HEK293 (cell line): ENCODE measurements around the gene AQP5.

ENCODE experiments used
- CTCF ChIA-PET: fragments of 350-600 bp; formaldehyde crosslinking; extraction: SDS; loops from one replicate; lab custom pipeline; 2021; ENCODE audit warnings: antibody characterized with exemption; lab: Yijun Ruan, JAX
- POLR2A ChIA-PET: fragments of 300-600 bp; formaldehyde crosslinking; extraction: SDS; loops from one replicate; lab custom pipeline; 2020; ENCODE audit warnings: antibody characterized with exemption, inconsistent platforms; lab: Yijun Ruan, JAX
- H3K27ac ChIP-seq: fragments of 200-500 bp; sonication (Bioruptor generic); 2 replicates; pipeline ENCODE4 v1.5.1; 2014; ENCODE audit warnings: low read depth, low read length, control low read depth, inconsistent platforms; ENCODE audit errors: extremely low read depth
- H3K36me3 ChIP-seq, 2 experiments: fragments of 200-500 bp in 1 of 2; sonication (Bioruptor generic) in 1 of 2; 1 replicate in 1 of 2; 2 replicates in 1 of 2; pipeline ENCODE4 v1.5.1; 2014 to 2017; ENCODE audit warnings: inconsistent platforms in 2 of 2, low read length in 2 of 2; ENCODE audit not compliant: control insufficient read depth in 2 of 2, insufficient read depth in 1 of 2
- H3K4me1 ChIP-seq: fragments of 200-500 bp; sonication (Bioruptor generic); 2 replicates; pipeline ENCODE4 v1.5.1; 2014; ENCODE audit warnings: mild to moderate bottlenecking, low read length, inconsistent platforms; ENCODE audit not compliant: control insufficient read depth, insufficient read depth
- H3K4me3 ChIP-seq: 2 replicates; pipeline ENCODE4 v1.5.1; 2011; ENCODE audit warnings: low read depth, mild to moderate bottlenecking, control low read depth, low read length, moderate library complexity
- H3K9me3 ChIP-seq: fragments of 200-500 bp; sonication (Bioruptor generic); 2 replicates; pipeline ENCODE4 v1.5.1; 2014; ENCODE audit warnings: low read depth, low read length, inconsistent platforms; ENCODE audit not compliant: control insufficient read depth, insufficient read depth
- KLF17 ChIP-seq: fragments of 450-650 bp; formaldehyde crosslinking; IDR thresholded peaks from 2 replicates; pipeline ENCODE4 v1.5.1; 2016; ENCODE audit warnings: missing biosample characterization, missing genetic modification characterization
- KLF9 ChIP-seq: fragments of 450-650 bp; formaldehyde crosslinking; IDR thresholded peaks from 2 replicates; pipeline ENCODE4 v1.5.1; 2016; ENCODE audit warnings: missing biosample characterization, missing genetic modification characterization, low read depth
- PRDM10 ChIP-seq: fragments of 450-650 bp; formaldehyde crosslinking; IDR thresholded peaks from 2 replicates; pipeline ENCODE4 v1.5.1; 2016; ENCODE audit warnings: missing biosample characterization, missing genetic modification characterization
- PRDM6 ChIP-seq: fragments of 450-650 bp; formaldehyde crosslinking; IDR thresholded peaks from 2 replicates; pipeline ENCODE4 v1.5.1; 2017; ENCODE audit warnings: missing biosample characterization, missing genetic modification characterization
- ZBTB11 ChIP-seq: fragments of 450-650 bp; formaldehyde crosslinking; conservative IDR thresholded peaks from 2 replicates; pipeline ENCODE4 v1.5.1; 2016; ENCODE audit warnings: low read depth, missing biosample characterization, missing genetic modification characterization
- ZNF202 ChIP-seq: fragments of 450-650 bp; formaldehyde crosslinking; IDR thresholded peaks from 2 replicates; pipeline ENCODE4 v1.5.1; 2016; ENCODE audit warnings: missing biosample characterization, missing genetic modification characterization, borderline replicate concordance
- ZNF311 ChIP-seq: fragments of 450-650 bp; formaldehyde crosslinking; IDR thresholded peaks from 2 replicates; pipeline ENCODE4 v1.5.1; 2017; ENCODE audit warnings: missing biosample characterization, missing genetic modification characterization, borderline replicate concordance
- ZNF350 ChIP-seq: fragments of 450-650 bp; formaldehyde crosslinking; IDR thresholded peaks from 2 replicates; pipeline ENCODE4 v1.5.0; 2017; ENCODE audit warnings: missing biosample characterization, mild to moderate bottlenecking, missing genetic modification characterization
- ZNF366 ChIP-seq: fragments of 450-650 bp; formaldehyde crosslinking; conservative IDR thresholded peaks from 2 replicates; pipeline ENCODE4 v1.5.1; 2016; ENCODE audit warnings: missing biosample characterization, missing genetic modification characterization
- ZNF473 ChIP-seq: fragments of 450-650 bp; formaldehyde crosslinking; IDR thresholded peaks from 2 replicates; pipeline ENCODE4 v1.5.1; 2017; ENCODE audit warnings: missing biosample characterization, missing genetic modification characterization
- ZNF501 ChIP-seq: fragments of 450-650 bp; formaldehyde crosslinking; IDR thresholded peaks from 2 replicates; pipeline ENCODE4 v1.5.1; 2016; ENCODE audit warnings: missing biosample characterization, missing genetic modification characterization
- ZNF585B ChIP-seq: fragments of 450-650 bp; formaldehyde crosslinking; IDR thresholded peaks from 2 replicates; pipeline ENCODE4 v1.5.1; 2016; ENCODE audit warnings: missing biosample characterization, missing genetic modification characterization
- ZNF600 ChIP-seq: fragments of 450-650 bp; formaldehyde crosslinking; IDR thresholded peaks from 2 replicates; pipeline ENCODE4 v1.5.1; 2016; ENCODE audit warnings: missing biosample characterization, missing genetic modification characterization
- ZNF776 ChIP-seq: fragments of 450-650 bp; formaldehyde crosslinking; IDR thresholded peaks from 2 replicates; pipeline ENCODE4 v1.5.0; 2017; ENCODE audit warnings: missing biosample characterization, missing genetic modification characterization, borderline replicate concordance

The AQP5 gene

GRCh38 chr12:50013361-50014147 is 51.9 kb downstream of the AQP5 start:
- Histone ChIP-seq H3K9me3 (no peaks in the 10 kb centered on the region), H3K36me3 (peaks cover 49 to 62% of the 10 kb centered on the region in 2 experiments), H3K27ac (no peak overlapping the region), H3K4me3 (no peak overlapping the region), H3K4me1 (peaks cover 9% of the 10 kb centered on the region)
- ChIA-PET CTCF (interaction anchor here (0.5 to 5.6 kb wide), 5 partner anchors 24 to 61 kb away, joined by 3 to 23 read pairs (median 4); no protein-coding TSS in a partner anchor), POLR2A (no interaction called here)
- TF ChIP-seq PRDM6 (no peak), KLF17 (tag by site-specific recombination) (no peak), ZNF350 (tag by site-specific recombination) (no peak), KLF9 (tag by site-specific recombination) (0 out of 2 replicates have a peak, but pooled peaks have one; percentile 30), ZNF600 (tag by site-specific recombination) (peak; percentile 60), ZNF366 (0 out of 2 replicates have a peak, but pooled peaks have one; percentile 21)

GRCh38 chr12:50014342-50014741 is 52.7 kb downstream of the AQP5 start:
- TF ChIP-seq ZNF776 (tag by site-specific recombination), result no peak
- no peak for TF ChIP-seq ZBTB11
- TF ChIP-seq ZNF202 (tag by site-specific recombination), result no peak
- no peak for TF ChIP-seq ZNF473
- no peak for TF ChIP-seq ZNF585B (tag by site-specific recombination)
- TF ChIP-seq PRDM10 (tag by site-specific recombination), result no peak
- no peak for TF ChIP-seq ZNF311 (tag by site-specific recombination)
- no peak for TF ChIP-seq ZNF501 (tag by site-specific recombination)
- Histone ChIP-seq H3K4me1 (peaks cover 12% of the 10 kb centered on the region), H3K27ac (peak overlapping the region; percentile 1; the same call in 1 of the 2 replicates), H3K9me3 (no peaks in the 10 kb centered on the region), H3K36me3 (peaks cover 43 to 57% of the 10 kb centered on the region in 2 experiments), H3K4me3 (no peak overlapping the region)
- ChIA-PET POLR2A (no interaction called here), CTCF (interaction anchor here (0.7 to 5.6 kb wide), 5 partner anchors 25 to 60 kb away, joined by 3 to 23 read pairs (median 4); no protein-coding TSS in a partner anchor)
